Karpas-422 (cell line): ENCODE measurements around the gene GPC6. TPM values are rescaled to one million over a fixed set of nuclear protein-coding genes. Genes with fewer than 3 reads are reported as not detected.

ENCODE experiments used
- DNase-seq: peaks from one replicate; pipeline ENCODE4 v3.0.0-alpha.2; 2015
- H2AFZ ChIP-seq: fragments of 200-600 bp; sonication (generic); 2 replicates; pipeline ENCODE4 v1.6.1; 2014; ENCODE audit warnings: antibody characterized with exemption, low read length, mixed read lengths
- H3K27ac ChIP-seq: fragments of 200-600 bp; sonication (generic); 2 replicates; pipeline ENCODE4 v1.5.1; 2014; ENCODE audit warnings: mild to moderate bottlenecking, low read length, moderate library complexity
- H3K27me3 ChIP-seq: fragments of 200-600 bp; sonication (generic); 2 replicates; pipeline ENCODE4 v1.6.1; 2014; ENCODE audit warnings: low read length, mixed read lengths
- H3K36me3 ChIP-seq: fragments of 200-600 bp; sonication (generic); 2 replicates; pipeline ENCODE4 v1.6.1; 2014; ENCODE audit warnings: low read length, mixed read lengths; ENCODE audit not compliant: insufficient read depth
- H3K4me1 ChIP-seq: fragments of 200-600 bp; sonication (generic); 2 replicates; pipeline ENCODE4 v1.6.1; 2014; ENCODE audit warnings: mild to moderate bottlenecking, low read length, mixed read lengths
- H3K4me2 ChIP-seq: fragments of 200-600 bp; sonication (generic); 2 replicates; pipeline ENCODE4 v1.6.1; 2014; ENCODE audit warnings: low read length, low read depth, mild to moderate bottlenecking; ENCODE audit not compliant: poor library complexity, severe bottlenecking
- H3K4me3 ChIP-seq: fragments of 200-600 bp; sonication (generic); 2 replicates; pipeline ENCODE4 v1.5.1; 2014; ENCODE audit warnings: mild to moderate bottlenecking, antibody characterized with exemption, low read length, mixed read lengths
- H3K79me2 ChIP-seq: fragments of 200-600 bp; sonication (generic); 2 replicates; pipeline ENCODE4 v1.6.1; 2014; ENCODE audit warnings: mild to moderate bottlenecking, low read length, mixed read lengths
- H3K9ac ChIP-seq: fragments of 200-600 bp; sonication (generic); 2 replicates; pipeline ENCODE4 v1.6.0; 2014; ENCODE audit warnings: low read length
- H3K9me2 ChIP-seq: fragments of 200-600 bp; sonication (generic), shearing (Covaris generic); replicated peaks from 2 replicates; pipeline ENCODE4 v1.6.0; 2014; ENCODE audit warnings: mild to moderate bottlenecking, low read length, moderate library complexity; ENCODE audit not compliant: insufficient read depth
- H3K9me3 ChIP-seq: fragments of 300-700, 200-600 bp; sonication (generic); 2 replicates; pipeline ENCODE4 v1.6.1; 2014; ENCODE audit warnings: low read length, mixed read lengths
- H4K20me1 ChIP-seq: fragments of 200-600 bp; sonication (generic); 2 replicates; pipeline ENCODE4 v1.6.1; 2014; ENCODE audit warnings: mild to moderate bottlenecking, antibody characterized with exemption, low read length, low read depth; ENCODE audit not compliant: insufficient read depth
- total RNA-seq: library from RNA; depleted of rRNA; stranded (reverse); fragments of >200 nt; shearing (Covaris generic); gene quantifications from 2 replicates; pipeline ENCODE4 v1.2.3, GENCODE V29; 2014; ENCODE audit warnings: low replicate concordance

The GPC6 gene
- total RNA-seq, 1 experiment from 2014 or later: not detected

- Histone ChIP-seq H3K36me3 (no peaks in the 10 kb centered on the region), H4K20me1 (no peaks in the 10 kb centered on the region), H3K4me1 (no peaks in the 10 kb centered on the region), H3K9ac (no peak overlapping the region), H3K9me2 (no peaks in the 10 kb centered on the region), H2AFZ (no peak overlapping the region), H3K9me3 (no peaks in the 10 kb centered on the region), H3K4me2 (no peak overlapping the region), H3K79me2 (no peaks in the 10 kb centered on the region), H3K27ac (no peak overlapping the region), H3K4me3 (no peak overlapping the region), H3K27me3 (no peaks in the 10 kb centered on the region)
- DNase-seq: no peak
Observed at GRCh38 chr13:94063848-94064247, 837.2 kb downstream of the GPC6 start.

- Histone ChIP-seq H3K27ac (no peak overlapping the region), H3K9ac (no peak overlapping the region), H3K79me2 (no peaks in the 10 kb centered on the region), H3K4me3 (no peak overlapping the region), H3K36me3 (no peaks in the 10 kb centered on the region), H4K20me1 (no peaks in the 10 kb centered on the region), H3K9me3 (no peaks in the 10 kb centered on the region), H3K4me2 (no peak overlapping the region), H3K4me1 (no peaks in the 10 kb centered on the region), H2AFZ (no peak overlapping the region), H3K9me2 (no peaks in the 10 kb centered on the region), H3K27me3 (no peaks in the 10 kb centered on the region)
- DNase-seq: no peak
Observed at GRCh38 chr13:94065741-94066140, 839.1 kb downstream of the GPC6 start.

- Histone ChIP-seq H3K4me1 (no peaks in the 10 kb centered on the region), H4K20me1 (no peaks in the 10 kb centered on the region), H3K9ac (no peak overlapping the region), H3K4me3 (no peak overlapping the region), H3K27ac (no peak overlapping the region), H3K79me2 (no peaks in the 10 kb centered on the region), H2AFZ (no peak overlapping the region), H3K4me2 (no peak overlapping the region), H3K9me3 (peaks cover 5% of the 10 kb centered on the region; the same call in 1 of the 2 replicates), H3K36me3 (no peaks in the 10 kb centered on the region), H3K27me3 (no peaks in the 10 kb centered on the region), H3K9me2 (no peaks in the 10 kb centered on the region)
- no peak for DNase-seq
Observed at GRCh38 chr13:94073007-94073744, 846.6 kb downstream of the GPC6 start.

- no peaks in the 10 kb centered on the region for H3K36me3 ChIP-seq
- H3K9ac ChIP-seq: no peak overlapping the region
- H3K79me2 ChIP-seq: no peaks in the 10 kb centered on the region
- no peak overlapping the region for H3K27ac ChIP-seq
- H3K4me1 ChIP-seq: no peaks in the 10 kb centered on the region
- peaks cover 5% of the 10 kb centered on the region; the same call in 1 of the 2 replicates for H3K9me3 ChIP-seq
- H3K4me2 ChIP-seq: no peak overlapping the region
- no peaks in the 10 kb centered on the region for H3K27me3 ChIP-seq
- no peaks in the 10 kb centered on the region for H4K20me1 ChIP-seq
- no peak overlapping the region for H2AFZ ChIP-seq
- DNase-seq: no peak
- H3K4me3 ChIP-seq: no peak overlapping the region
- H3K9me2 ChIP-seq: no peaks in the 10 kb centered on the region
Observed at GRCh38 chr13:94079876-94080275, 853.3 kb downstream of the GPC6 start.

GRCh38 chr13:94080527-94080926 lies 853.9 kb downstream of the GPC6 start:
- H3K79me2 ChIP-seq: no peaks in the 10 kb centered on the region
- no peak for DNase-seq
- H4K20me1 ChIP-seq: no peaks in the 10 kb centered on the region
- no peak overlapping the region for H2AFZ ChIP-seq
- H3K27ac ChIP-seq: no peak overlapping the region
- no peak overlapping the region for H3K9ac ChIP-seq
- no peaks in the 10 kb centered on the region for H3K27me3 ChIP-seq
- H3K4me2 ChIP-seq: no peak overlapping the region
- H3K4me3 ChIP-seq: no peak overlapping the region
- peaks cover 5% of the 10 kb centered on the region; the same call in 1 of the 2 replicates for H3K9me3 ChIP-seq
- H3K9me2 ChIP-seq: no peaks in the 10 kb centered on the region
- H3K36me3 ChIP-seq: no peaks in the 10 kb centered on the region
- no peaks in the 10 kb centered on the region for H3K4me1 ChIP-seq

- no peaks in the 10 kb centered on the region for H3K79me2 ChIP-seq
- H3K4me2 ChIP-seq: no peak overlapping the region
- H3K9ac ChIP-seq: no peak overlapping the region
- no peaks in the 10 kb centered on the region; the same call in 1 of the 2 replicates for H3K9me3 ChIP-seq
- H3K4me3 ChIP-seq: no peak overlapping the region
- no peaks in the 10 kb centered on the region for H3K4me1 ChIP-seq
- no peak for DNase-seq
- H2AFZ ChIP-seq: no peak overlapping the region
- no peaks in the 10 kb centered on the region for H3K27me3 ChIP-seq
- no peaks in the 10 kb centered on the region for H4K20me1 ChIP-seq
- no peak overlapping the region for H3K27ac ChIP-seq
- no peaks in the 10 kb centered on the region for H3K36me3 ChIP-seq
- no peaks in the 10 kb centered on the region; the same call in 1 of the 2 replicates for H3K9me2 ChIP-seq
Observed at GRCh38 chr13:94087100-94087499, 860.5 kb downstream of the GPC6 start.

- no peaks in the 10 kb centered on the region; the same call in 1 of the 2 replicates for H3K9me3 ChIP-seq
- H2AFZ ChIP-seq: no peak overlapping the region
- no peaks in the 10 kb centered on the region for H3K4me1 ChIP-seq
- no peaks in the 10 kb centered on the region for H3K36me3 ChIP-seq
- H3K4me3 ChIP-seq: no peak overlapping the region
- no peak overlapping the region for H3K4me2 ChIP-seq
- H3K79me2 ChIP-seq: no peaks in the 10 kb centered on the region
- H3K27ac ChIP-seq: no peak overlapping the region
- no peak overlapping the region for H3K9ac ChIP-seq
- DNase-seq: no peak
- no peaks in the 10 kb centered on the region; the same call in 1 of the 2 replicates for H3K9me2 ChIP-seq
- H3K27me3 ChIP-seq: no peaks in the 10 kb centered on the region
- H4K20me1 ChIP-seq: no peaks in the 10 kb centered on the region
Observed at GRCh38 chr13:94088742-94089141, 862.1 kb downstream of the GPC6 start.

GRCh38 chr13:94090773-94091480 lies 864.3 kb downstream of the GPC6 start:
- Histone ChIP-seq H4K20me1 (no peaks in the 10 kb centered on the region), H3K4me1 (no peaks in the 10 kb centered on the region), H2AFZ (no peak overlapping the region), H3K4me3 (no peak overlapping the region), H3K27ac (no peak overlapping the region), H3K36me3 (no peaks in the 10 kb centered on the region), H3K4me2 (no peak overlapping the region), H3K9ac (no peak overlapping the region), H3K9me3 (no peaks in the 10 kb centered on the region), H3K27me3 (no peaks in the 10 kb centered on the region), H3K9me2 (no peaks in the 10 kb centered on the region; the same call in 1 of the 2 replicates), H3K79me2 (no peaks in the 10 kb centered on the region)
- DNase-seq: no peak
